Medulla oblongata (tissue), 1 donor: Measurements from ENCODE around the gene CDC14A.
"Not testable (repeated sequence)": the region's sequence is repeated elsewhere in the genome, so short reads cannot be mapped to it uniquely, and the experiment has no call there.

Experiments
- DNase-seq: peaks from one replicate; pipeline ENCODE4 v3.0.0-alpha.2; 2015; ENCODE audit errors: extremely low spot score

Gene CDC14A, protein sequence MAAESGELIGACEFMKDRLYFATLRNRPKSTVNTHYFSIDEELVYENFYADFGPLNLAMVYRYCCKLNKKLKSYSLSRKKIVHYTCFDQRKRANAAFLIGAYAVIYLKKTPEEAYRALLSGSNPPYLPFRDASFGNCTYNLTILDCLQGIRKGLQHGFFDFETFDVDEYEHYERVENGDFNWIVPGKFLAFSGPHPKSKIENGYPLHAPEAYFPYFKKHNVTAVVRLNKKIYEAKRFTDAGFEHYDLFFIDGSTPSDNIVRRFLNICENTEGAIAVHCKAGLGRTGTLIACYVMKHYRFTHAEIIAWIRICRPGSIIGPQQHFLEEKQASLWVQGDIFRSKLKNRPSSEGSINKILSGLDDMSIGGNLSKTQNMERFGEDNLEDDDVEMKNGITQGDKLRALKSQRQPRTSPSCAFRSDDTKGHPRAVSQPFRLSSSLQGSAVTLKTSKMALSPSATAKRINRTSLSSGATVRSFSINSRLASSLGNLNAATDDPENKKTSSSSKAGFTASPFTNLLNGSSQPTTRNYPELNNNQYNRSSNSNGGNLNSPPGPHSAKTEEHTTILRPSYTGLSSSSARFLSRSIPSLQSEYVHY

DNA sequence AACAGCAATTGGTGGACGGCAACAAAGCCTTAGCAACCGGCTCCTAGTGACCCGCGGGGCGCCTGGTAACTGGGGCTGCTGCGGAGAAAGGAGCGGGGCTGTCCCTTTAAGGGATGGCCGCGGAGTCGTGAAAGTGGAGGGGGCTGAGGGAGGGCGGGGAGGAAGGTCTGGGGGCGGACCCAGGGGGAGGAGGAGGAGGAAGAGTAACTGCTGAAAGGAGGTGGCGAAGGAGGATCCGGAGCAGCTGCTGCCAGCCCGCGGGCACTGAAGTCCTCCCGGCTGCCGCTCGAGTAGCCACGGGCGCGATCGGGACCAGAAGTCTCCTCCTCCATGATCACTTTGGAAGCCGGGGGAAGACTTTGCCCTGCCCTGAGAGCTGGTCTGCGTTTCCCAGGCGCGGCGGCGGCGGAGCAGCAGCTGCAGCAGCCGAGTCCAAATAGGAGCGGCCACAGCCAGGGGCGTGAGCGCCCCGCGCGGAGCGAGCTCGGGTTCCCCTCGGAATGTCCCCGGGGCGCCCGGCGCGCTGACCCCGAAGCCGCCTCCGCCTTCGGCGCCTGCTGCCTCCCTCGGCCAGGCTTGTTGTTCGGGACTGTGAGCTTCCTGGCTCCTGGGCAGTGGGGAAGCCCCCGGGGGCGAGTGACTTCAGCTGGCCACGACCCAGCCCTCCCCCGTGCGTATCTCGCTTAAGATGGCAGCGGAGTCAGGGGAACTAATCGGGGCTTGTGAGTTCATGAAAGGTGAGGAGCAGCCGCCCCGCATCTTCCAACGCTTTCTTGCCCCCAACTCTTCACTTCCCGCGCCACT, at the start of gene CDC14A:
TSS of gene CDC14A (plus strand) at position 240 of the 804 bp plus-strand sequence. CDS start at position 689, 449 bp downstream.
- peak; percentile 93 for DNase-seq

DNA sequence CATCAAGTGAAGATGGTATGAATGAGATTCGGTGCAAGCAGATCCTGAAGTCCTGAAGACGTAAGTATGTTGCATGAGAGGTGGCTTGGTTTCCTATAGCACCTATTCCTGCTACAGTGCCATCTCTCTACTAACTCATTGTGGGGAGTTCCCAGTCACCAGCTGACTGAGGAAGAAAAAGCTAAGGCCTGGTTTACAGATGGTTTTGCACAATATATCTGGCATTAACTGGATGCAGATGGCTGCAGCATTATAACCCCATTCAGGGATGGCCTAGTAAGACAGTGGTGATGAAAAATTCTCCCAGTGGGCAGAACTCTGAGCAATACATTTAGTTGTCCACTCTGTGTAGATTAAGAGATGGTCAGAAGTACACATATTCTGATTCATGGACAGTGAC, 49.6 kb upstream of the CDC14A start:
- no peak for DNase-seq

DNA sequence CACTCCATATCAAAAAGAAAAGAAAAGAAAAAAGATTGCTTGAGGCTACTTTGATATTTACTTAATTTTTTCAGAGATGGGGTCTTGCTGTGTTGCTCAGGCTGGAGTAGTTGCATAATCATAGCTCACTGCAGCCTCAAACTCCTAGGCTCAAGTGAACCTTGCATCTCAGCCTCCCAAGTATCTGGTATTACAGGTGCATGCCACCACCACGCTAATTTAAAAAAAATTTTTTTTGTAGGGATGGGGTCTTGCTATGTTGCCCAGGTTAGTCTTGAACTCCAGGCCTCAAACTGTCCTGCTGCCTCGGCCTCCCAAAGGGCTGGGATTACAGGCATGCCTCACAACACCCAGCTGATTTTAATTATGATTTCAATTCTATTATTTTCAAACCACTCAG, 48.1 kb upstream of the CDC14A start:
- no peak for DNase-seq

DNA sequence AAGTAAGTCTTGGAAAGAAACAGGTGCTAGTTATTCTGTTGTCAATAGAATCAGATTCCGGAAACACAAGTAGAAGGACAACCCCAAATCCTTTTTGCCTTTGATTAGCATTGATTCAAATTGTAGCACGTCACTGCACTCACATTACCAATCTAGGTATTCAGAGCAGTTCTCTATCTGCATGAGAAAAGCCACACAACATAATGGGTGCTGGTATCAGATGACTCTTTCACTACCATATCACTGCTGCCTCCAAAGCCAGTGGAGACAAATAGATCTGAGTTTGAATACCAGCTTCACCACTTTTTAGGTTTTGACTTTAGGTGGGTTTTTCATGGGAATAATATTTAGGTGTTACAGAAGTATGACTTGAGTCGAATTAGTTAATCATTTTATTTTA, 47.4 kb upstream of the CDC14A start:
- no peak for DNase-seq

DNA sequence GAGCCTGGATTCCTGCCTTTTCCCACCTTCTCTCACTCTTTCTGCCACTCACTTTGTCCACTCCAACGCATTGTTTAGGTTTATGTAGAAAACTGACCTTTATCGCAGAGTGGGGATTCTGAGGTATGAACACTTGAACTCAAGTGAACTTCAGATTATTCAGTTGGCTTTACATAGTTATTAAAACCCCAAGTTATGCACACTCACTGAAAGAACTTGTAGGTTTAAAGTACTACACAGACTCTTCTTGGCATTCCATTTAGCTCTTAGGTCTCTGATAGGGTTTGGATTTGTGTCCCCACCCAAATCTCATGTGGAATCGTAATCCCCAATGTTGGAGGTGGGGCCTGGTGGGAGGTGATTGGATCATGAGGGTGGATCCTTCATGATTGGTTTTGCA, 46.4 kb upstream of the CDC14A start:
- DNase-seq = no peak

DNA sequence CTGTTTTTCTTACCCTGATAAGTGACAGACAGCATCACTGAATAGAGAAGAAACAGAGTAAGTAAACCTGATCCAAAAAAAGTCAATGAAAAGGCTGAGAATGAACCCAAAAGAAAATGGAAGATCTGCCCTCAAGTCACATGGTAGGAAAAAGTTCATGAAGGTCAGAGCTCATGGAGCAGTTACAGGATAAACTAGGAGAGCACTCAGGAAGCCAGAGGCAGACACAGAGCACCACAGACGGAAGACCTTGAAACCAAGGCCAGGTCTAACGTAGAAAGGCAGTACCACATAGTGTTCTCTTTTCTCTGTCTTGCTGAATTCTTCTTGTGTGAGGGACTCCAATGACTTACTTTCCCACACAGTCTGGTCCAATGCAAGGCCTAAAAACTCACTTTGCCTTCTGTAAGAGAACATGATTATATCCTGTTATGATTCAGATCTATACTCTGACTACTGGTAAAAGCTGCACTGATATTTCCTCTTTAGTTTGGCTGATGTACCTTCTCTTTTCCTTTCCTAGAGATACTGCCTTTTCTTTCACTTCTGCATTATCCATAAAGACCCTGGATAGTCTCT, 45.5 kb upstream of the CDC14A start:
- DNase-seq = no peak

DNA sequence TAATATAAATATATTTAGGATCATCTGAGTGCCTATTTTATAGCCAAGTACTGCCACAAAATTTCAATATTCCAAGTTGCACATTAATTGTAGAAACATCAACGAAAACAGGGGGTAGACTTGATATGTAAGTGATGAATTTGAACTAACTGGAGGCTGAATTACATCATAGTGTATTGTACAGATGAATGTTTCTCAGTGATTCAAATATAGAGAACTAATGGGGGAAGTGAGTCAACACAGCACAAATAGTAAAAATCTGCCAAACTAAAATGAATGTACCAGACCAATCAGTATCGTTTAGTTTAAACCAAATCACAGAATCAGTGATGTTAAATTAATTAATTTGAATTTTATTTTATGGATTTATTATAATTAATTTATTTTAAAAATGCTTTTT, 43.5 kb upstream of the CDC14A start:
- DNase-seq = no peak

DNA sequence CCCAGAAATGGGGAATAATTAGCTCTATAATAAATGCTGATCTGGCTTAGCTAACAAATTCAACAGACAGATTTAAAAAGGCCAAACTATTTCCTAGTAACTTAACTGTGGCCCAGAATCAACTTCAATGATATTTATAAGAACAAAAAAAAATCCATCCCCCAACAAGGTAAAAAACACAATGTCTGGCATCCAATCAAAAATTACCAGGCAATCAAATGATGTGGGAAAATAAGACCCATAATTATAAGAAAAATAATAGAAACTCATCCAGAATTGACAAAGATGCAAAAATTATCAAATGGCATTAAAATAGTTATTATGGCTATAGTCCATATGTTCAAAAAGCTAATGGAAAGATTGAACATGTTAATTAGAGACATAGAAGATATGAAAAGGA, 42.4 kb upstream of the CDC14A start:
- no peak for DNase-seq

DNA sequence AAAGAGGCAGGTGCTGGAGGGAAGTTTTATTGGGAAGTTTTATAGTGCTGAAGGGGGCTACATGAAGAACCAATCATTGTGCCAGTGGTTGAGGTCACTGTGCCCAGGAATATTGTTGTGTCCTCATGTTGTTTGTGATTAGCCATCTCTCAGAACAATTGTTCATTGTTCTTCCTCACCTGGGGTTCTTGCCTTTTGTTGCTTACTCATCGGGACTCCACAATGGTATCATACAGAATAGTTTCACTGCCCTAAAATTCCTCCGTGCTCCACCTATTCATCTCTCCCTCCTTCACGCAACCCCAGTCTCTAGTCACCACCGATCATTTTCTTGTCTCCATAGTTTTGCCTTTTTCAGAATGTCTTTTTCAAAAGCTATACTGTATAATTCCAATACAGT, 38.9 kb upstream of the CDC14A start:
- DNase-seq = no peak

DNA sequence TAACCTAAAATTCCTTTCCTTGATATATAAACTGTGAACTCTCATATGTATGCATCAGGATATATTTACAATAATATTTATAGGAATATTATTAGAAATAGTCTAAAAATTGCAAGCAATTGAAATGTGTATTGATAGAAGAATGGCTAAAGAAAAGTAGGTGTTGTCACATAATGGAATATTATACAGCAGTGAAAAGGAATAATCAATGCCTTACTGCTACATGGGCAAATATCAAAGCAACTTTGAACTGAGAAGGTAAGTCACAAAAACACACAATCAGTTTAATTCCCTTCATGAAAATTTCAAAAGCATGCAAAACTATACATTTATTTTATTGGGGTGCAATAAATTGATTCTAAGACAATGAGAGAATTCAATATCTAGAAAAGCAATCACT, 35.7 kb upstream of the CDC14A start:
- DNase-seq = no peak

DNA sequence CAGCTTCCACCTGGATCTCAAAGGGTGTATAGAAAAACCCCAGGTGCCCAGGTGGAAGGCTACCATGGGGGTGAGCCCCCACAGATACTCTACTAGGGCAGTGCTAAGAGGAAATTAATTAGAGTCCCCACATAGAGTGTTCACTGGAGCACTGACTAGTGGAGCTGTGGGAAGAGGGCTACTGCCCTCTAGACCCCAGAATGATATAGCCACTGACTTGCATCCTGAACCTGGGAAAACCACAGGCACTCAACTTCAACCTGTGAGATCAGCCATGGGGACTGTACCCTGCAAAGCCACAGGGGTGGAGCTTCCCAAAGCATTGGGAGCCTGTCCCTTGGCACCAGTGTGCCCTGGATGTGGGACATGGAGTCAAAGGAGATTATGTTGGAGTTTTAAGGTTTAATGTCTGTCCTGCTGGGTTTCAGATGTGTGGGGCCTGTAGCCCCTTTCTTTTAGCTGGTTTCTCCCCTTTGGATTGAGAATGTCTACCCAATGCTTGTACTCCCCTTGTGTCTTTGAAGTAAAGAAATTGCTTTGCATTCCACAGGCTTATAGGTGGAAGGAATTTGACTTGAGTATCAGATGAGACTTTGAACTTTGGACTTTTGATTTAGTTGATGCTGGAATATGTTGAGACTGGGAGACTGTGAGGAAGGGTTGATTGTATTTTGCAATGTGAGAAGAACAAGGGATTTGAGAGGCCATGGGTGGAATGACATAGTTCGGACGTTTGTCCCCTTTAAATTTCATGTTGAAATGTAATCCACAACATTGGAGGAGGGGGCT, 31.8 kb upstream of the CDC14A start:
- no peak for DNase-seq

DNA sequence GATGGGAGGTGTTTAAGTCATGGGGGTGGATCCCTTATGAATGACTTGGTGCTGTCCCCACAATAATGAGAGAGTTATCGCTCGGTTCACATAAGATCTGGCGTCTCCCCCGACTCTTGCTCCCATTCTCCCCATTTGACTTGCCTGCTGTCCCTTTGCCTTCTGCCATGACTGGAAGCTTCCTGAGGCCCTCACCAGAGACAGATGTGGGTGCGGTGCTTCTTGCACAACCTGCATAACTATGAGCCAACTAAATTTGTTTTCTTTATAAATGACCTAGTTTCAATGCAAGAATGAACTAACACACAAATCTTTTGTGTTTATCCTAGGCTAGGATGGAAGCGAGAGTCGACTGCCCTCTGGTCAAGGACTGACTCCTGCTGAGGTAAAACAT, 31.2 kb upstream of the CDC14A start:
- DNase-seq = no peak

DNA sequence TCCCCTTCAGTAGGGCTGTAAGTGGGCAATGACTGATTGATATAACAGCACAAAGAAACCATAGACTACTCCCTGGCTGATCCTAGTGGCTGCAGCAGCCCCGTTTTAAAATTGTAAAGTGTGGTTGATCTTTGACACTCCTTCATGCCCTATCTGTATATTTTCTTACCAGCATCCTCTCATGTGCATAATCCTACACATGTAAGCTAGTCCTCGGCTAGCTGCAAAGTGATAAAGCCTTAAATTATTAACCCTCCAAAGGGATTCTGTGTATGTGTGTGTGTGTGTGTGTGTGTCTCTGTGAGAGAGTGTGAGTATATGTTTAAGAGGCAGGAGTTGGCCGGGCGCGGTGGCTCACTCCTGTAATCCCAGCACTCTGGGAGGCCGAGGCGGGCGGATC, 30.8 kb upstream of the CDC14A start:
- no peak for DNase-seq

DNA sequence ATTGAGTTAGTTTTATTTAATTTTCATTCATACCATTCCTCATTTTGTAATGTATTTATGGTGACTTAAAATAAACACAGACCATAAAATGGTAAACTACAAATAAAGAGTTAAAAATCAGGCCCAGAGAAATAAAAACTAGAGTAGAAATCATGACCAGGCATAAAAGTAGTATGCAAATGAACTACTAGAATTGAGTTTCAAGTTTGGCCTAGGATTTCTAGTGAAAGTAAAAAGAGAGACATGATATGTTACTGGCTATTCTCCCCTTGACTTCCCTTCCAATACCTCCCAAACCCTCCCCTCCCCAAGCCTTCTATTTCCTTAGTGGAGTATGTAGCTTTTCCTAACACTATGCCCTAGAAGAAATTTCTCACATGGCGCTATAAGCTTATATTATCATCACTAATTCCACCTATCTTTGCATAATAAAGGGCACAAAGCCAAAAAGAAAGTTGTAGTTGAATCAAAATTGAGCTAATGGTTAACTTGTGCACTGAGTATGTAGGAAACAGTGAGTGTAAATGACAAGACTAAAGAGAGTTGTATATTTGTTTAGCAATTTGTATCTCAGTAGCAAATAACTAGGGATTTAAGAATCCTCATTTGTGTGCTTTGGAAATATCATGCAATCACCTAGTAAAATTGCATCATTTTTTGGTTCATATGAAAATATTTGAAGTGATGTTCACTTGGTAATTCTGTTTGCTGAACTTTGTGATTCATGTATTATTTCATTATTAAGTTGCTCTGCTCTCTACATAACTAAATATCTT, 29.7 kb upstream of the CDC14A start:
- DNase-seq = no peak

DNA sequence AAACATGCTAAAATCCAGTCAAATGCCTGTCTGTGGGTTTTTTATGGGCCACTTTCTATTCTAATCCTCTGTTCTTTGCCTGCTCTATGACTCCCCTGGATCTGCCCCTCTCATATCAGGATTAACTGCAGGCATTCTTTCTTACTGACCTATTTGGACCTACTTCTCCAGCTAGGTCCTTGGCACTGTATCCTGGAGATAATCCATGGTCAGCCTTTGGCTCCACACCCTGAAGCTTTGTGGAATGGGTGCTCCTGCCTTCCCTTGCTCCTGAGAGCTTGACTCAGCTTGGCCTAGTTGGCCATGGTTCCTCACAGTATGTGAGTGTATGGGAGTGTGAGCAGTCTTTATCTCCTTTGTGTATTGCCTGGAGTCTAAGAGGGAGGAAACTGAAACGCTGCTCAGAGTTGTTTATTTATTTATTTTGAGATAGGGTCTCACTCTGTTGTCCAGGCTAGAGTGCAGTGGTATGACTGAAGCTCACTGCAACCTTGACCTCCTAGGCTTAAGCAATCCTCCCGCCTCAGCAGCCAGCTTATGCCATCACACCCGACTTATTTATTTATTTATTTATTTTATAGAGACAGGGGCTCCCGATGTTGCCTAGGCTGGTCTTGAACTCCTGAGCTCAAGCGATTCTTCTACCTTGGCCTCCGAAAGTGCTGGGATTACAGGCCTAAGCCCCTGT, 28.7 kb upstream of the CDC14A start:
- no peak for DNase-seq

DNA sequence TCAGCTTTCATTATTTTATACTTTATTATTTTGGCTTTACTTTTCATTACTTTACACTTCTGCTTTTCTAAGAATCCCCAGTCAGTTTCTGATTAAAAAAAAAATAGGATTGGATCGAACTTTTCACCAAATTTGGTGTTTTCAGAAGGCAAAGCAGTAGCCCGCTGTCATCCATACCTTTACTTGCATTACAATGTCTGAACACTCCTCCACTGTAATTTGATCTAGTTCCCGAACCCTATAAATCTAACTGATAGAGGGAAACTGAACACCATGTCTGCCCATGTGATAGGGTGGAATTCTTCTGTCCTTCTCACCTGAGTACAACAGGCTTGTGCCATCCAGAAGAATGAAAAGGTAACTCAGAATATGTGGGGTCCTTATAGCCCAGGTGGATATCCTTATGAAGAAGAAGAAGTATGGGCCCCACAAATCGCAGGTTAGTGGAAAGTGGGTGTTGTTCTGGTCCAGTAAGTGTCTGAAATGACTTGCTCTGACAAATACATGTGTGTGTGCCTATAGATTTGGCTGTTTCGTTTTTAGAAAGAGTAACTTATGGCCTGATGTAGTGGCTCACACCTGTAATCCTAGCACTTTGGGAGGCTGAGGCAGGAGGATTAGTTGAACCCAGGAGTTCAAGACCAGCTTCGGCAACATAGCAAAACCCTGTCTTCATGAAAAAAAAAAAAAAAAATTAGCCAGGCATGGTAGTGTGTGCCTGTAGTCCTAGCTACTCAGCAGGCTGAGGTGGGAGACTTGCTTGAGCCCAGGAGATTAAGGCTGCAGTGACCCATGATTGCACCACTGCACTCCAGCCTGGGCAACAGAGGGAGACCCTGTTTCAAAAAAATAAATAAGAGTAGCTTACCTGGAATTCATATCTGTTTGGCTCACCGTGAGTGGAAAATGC, 26.6 kb upstream of the CDC14A start:
- DNase-seq = no peak

DNA sequence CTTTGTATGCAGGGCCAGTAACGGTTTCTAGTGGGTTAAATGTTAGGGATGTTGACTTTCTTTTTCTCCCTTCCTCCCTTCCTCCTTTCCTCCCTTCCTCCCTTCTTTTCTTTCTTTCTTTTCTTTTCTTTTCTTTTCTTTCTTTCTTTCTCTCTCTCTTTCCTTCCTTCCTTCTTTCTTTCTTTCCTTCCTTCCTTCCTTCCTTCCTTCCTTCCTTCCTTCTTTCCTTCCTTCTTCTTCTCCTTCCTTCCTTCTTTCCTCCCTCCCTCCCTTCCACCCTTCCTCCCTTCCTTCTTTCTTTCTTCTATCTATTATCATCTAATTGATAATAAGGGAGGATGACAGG, 26.0 kb upstream of the CDC14A start:
- DNase-seq = not testable (repeated sequence)

DNA sequence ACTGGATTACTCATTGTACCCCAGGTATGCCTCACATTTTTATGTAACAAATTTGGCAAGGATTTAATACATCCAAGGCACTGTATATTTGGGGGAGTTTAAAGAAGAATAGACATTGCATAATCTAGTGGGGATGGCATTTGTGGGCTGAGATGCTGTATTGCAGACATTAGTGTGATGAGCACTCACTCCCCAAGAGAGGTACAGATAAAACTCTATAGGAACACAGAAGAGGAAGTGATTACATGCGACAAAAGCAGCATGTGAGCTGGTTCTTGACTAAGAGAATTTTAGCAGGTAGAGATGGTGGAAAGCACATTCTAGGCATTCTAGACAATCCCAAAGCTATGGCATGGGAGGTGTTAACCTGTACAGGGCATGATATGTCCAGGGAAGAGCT, 24.2 kb upstream of the CDC14A start:
- no peak for DNase-seq

DNA sequence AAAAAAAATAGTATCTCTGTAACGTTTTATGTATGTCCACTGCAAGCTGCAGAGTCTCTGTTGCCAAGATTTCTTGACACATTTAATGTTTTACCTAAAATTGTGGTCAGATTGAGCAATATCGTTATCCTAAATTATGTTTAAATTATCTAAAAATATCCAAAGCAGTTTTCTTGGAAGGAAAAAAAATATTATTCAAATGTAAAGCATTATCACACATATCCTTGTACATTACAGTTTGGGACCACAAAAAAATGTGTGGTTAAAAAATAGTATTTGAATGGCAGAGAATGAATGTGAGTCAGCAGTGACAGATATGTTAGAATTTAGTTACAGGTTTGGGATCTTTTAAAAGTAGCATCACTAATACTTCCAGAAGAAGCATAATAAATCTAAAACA, 21.2 kb upstream of the CDC14A start:
- not testable (repeated sequence) for DNase-seq
